IPS DF 4.7 (cell line): ENCODE data around the gene RASAL2.
"Not testable (repeated sequence)": the region's sequence is repeated elsewhere in the genome, so short reads cannot be mapped to it uniquely, and the experiment has no call there.

ENCODE experiments used
- DNase-seq: peaks from one replicate; pipeline ENCODE4 v3.0.0-alpha.2; 2013; ENCODE audit warnings: low spot score; ENCODE audit errors: extremely low read depth

The RASAL2 gene

GRCh38 chr1:178115260-178115659 is 21.4 kb downstream of the RASAL2 start:
- DNase-seq: no peak

- no peak for DNase-seq
These were observed 24.6 kb downstream of the RASAL2 start for GRCh38 chr1:178118524-178118923.

- no peak for DNase-seq
These were observed 25.7 kb downstream of the RASAL2 start for GRCh38 chr1:178119628-178120027.

GRCh38 chr1:178120088-178120487 is 26.2 kb downstream of the RASAL2 start:
- no peak for DNase-seq

GRCh38 chr1:178120520-178121052 is 26.7 kb downstream of the RASAL2 start:
- not testable (repeated sequence) for DNase-seq

GRCh38 chr1:178121883-178122282 is 28.0 kb downstream of the RASAL2 start:
- no peak for DNase-seq

GRCh38 chr1:178122283-178122682 is 28.4 kb downstream of the RASAL2 start:
- DNase-seq: no peak

- no peak for DNase-seq
These were observed 30.2 kb downstream of the RASAL2 start for GRCh38 chr1:178124115-178124514.

GRCh38 chr1:178126261-178126660 is 32.4 kb downstream of the RASAL2 start:
- no peak for DNase-seq

- no peak for DNase-seq
These were observed 32.9 kb downstream of the RASAL2 start for GRCh38 chr1:178126741-178127185.

- DNase-seq: no peak
These were observed 33.7 kb downstream of the RASAL2 start for GRCh38 chr1:178127482-178128191.

GRCh38 chr1:178133239-178133989 is 39.5 kb downstream of the RASAL2 start:
- no peak for DNase-seq

GRCh38 chr1:178134061-178134460 is 40.2 kb downstream of the RASAL2 start:
- no peak for DNase-seq

- DNase-seq: no peak
These were observed 43.3 kb downstream of the RASAL2 start for GRCh38 chr1:178137238-178137637.

- no peak for DNase-seq
These were observed 48.9 kb downstream of the RASAL2 start for GRCh38 chr1:178142806-178143205.

- no peak for DNase-seq
These were observed 50.1 kb downstream of the RASAL2 start for GRCh38 chr1:178143730-178144690.

GRCh38 chr1:178145605-178146004 is 51.7 kb downstream of the RASAL2 start:
- no peak for DNase-seq

GRCh38 chr1:178146436-178146835 is 52.5 kb downstream of the RASAL2 start:
- DNase-seq: no peak

GRCh38 chr1:178150610-178151009 is 56.7 kb downstream of the RASAL2 start:
- DNase-seq: no peak

GRCh38 chr1:178151831-178152230 is 57.9 kb downstream of the RASAL2 start:
- DNase-seq: no peak

- no peak for DNase-seq
These were observed 61.8 kb downstream of the RASAL2 start for GRCh38 chr1:178155481-178156255.
